Cardiac septum (tissue), 1 donor: ENCODE results near the gene RAMP1. TPM values are rescaled to one million over a fixed set of nuclear protein-coding genes. Genes with fewer than 3 reads are reported as not detected.
"Not testable (repeated sequence)": the region's sequence is repeated elsewhere in the genome, so short reads cannot be mapped to it uniquely, and the experiment has no call there.

Experiments
- DNase-seq: peaks from one replicate; pipeline ENCODE4 v3.0.0-alpha.2; 2020; ENCODE audit warnings: low spot score
- intact Hi-C: fragments of 100-400 bp; cut with DNase I; formaldehyde crosslinking; loops from one replicate; pipeline ENCODE4 v1.14.0; 2022
- long read RNA-seq: library from polyadenylated mRNA; unstranded; transcript quantifications from one replicate; pipeline ENCODE4 v2.0.0, GENCODE V29; 2021
- total RNA-seq: library from RNA; stranded (reverse); fragmentation: NEBNext Ultra II Directional; extraction: Animal tissue kit (Norgen Biotek cat#: 25700); gene quantifications from one replicate; pipeline ENCODE4 v1.2.1, GENCODE V29; 2021
- donor health status: DM: no; HTN: no; CAD: no.

RAMP1 gene
- 253 TPM for total RNA-seq
- long read RNA-seq, transcript RAMP1-202 (3 exons, 650 nt) = minor isoform, 15 of 202 reads
- long read RNA-seq, transcript RAMP1-203 (3 exons, 857 nt) = minor isoform, 6 of 202 reads
- long read RNA-seq, transcript RAMP1-201 (3 exons, 910 nt) = major isoform, 136 of 202 reads
- long read RNA-seq, partial matches to known transcripts = 19 of 202 reads
- long read RNA-seq, other reads (novel, unspliced or antisense) = 26 of 202 reads

- intact Hi-C loops = loop anchor here (1.0 to 5.0 kb wide), 6 partner anchors 27 to 403 kb away; partner anchors contain the start of genes KLHL30, SCLY and UBE2F
- no peak for DNase-seq
Measured at GRCh38 chr2:237859533-237860272, at the start of gene RAMP1. Gene RAMP1, plus strand, starts transcription at chr2:237859623. Its CDS starts 53 bp downstream, at chr2:237859676.

DNA sequence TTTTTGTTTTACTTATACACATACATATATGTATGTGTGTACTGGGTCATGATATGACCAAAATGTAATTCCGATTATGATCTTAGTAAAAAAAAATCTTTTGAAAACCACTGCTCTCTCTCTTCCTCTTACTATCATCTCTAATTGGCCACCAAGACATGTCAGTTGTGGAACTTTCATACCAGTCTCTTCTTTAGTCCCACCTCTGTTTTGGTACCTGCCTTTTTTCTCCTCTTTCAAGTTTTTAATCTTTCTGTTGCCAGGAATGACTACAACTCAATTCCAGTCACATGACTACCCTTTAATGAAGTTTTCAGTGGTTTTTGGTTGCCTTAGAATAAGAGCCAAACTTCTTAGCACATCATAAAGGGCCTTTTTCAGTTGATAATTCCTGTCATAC lies 43.8 kb upstream of the RAMP1 start:
- intact Hi-C loops = no loop called here
- no peak for DNase-seq

DNA sequence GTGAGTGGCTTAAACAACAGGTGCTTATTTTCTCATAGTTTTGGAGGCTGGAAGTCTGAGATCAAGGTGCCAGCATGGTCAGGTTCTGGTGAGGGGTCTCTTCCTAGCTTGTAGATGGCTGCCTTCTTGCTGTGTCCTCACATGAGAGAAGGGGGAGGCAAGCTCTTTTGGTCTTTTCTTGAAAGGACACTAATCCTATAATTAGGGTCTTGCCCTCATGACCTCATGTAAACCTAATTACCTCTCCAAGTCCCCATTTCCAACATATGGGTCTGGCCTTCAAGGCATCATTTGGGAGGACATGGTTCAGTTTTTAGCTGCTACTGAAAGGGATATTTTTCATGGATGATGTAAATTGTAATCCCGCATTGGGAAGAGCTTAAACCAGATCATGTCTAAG lies 42.9 kb upstream of the RAMP1 start:
- intact Hi-C loops = no loop called here

GRCh38 chr2:237818066-237818473 lies 41.4 kb upstream of the RAMP1 start:
- intact Hi-C loops = no loop called here
- DNase-seq = no peak

More for the DNA sequence above, 42.9 kb upstream of the RAMP1 start:
- no peak for DNase-seq

- DNase-seq = no peak
- intact Hi-C loops = no loop called here
Measured at GRCh38 chr2:237819231-237819630, 40.2 kb upstream of the RAMP1 start.

DNA sequence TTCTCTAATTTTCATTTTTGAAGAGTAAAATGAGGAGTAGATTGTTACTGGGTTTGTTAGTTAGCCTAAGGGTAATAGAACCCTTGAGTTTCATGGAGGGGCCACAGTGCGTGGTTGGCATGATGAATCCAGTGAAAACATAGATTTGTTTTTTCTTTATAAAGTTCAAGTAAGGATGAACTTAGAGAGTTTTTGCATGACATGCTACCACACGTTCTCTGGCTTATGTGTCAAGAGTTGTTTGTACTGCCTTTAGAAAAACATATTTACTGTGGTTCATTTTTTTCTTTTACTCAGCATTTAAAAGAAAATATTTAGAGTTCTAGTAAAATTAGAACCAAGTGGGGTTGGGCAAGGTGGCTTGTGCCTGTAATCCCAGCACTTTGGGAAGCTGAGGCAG lies 39.0 kb upstream of the RAMP1 start:
- DNase-seq = no peak
- intact Hi-C loops = no loop called here

- DNase-seq = no peak
- intact Hi-C loops = no loop called here
Measured at GRCh38 chr2:237823544-237823943, 35.9 kb upstream of the RAMP1 start.

DNA sequence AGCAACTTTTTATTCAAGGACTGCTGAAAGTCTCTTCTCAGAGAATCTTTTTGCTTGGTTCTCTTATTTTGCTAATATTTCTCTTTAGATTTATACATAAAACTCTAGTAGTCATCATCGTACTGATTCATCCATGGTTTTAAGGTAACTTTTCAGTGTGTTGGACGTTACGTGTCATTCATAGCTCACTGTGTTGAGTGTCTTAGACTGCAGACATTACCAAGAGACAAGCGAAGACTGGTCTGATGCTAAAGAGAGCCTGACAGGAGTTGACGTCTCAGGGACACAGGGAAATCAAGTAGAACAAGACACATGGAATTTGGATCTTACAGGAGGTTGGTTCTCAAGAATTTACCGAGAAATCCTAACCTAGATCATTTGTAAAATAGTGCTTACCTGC lies 35.3 kb upstream of the RAMP1 start:
- DNase-seq = no peak
- intact Hi-C loops = no loop called here

- intact Hi-C loops = no loop called here
- DNase-seq = no peak
Measured at GRCh38 chr2:237827421-237827987, 31.9 kb upstream of the RAMP1 start.

GRCh38 chr2:237830522-237830921 lies 28.9 kb upstream of the RAMP1 start:
- intact Hi-C loops = no loop called here

DNA sequence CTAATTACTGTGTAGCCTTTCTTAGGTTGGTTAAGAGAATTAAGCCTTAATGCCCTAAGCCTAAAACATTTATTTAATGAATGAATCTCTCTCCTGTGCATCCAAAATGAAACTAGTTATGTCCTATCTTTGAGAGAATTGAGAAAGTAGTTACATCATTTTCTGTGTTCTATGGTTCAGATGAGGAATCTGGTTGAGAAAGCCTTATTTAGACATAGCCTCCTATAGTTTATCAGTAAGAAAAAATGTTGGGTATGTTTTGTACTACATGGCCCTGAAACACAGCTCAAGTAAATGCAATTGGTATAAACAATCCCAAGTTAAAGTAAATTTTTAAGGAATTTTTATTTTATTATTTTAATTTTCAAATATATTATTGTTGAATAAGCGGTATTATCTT lies 25.9 kb upstream of the RAMP1 start:
- intact Hi-C loops = no loop called here
- DNase-seq = no peak

More at GRCh38 chr2:237830522-237830921, 28.9 kb upstream of the RAMP1 start:
- DNase-seq = no peak

DNA sequence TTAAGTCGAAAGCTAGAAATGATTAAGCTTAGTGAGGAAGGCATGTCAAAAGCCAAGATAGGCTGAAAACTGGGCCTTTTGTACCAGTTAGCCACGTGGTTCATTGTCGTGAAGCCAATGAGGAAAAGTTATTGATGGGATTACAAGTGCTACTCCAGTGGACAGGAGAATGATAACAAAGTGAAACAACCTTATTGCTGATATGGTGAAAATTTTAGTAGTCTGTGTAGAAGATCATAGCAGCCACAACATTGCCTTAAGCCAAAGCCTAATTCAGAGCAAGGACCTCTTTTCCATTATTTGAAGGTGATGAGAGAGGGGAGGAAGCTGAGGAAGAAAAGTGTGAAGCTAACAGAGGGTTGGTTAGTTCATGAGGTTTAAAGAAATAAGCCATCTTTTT lies 24.1 kb upstream of the RAMP1 start:
- DNase-seq = no peak
- intact Hi-C loops = no loop called here

GRCh38 chr2:237841051-237841450 lies 18.4 kb upstream of the RAMP1 start:
- intact Hi-C loops = no loop called here
- no peak for DNase-seq

GRCh38 chr2:237848940-237849339 lies 10.5 kb upstream of the RAMP1 start:
- intact Hi-C loops, DNase-seq: not testable (repeated sequence)

GRCh38 chr2:237854295-237854694 lies 5.1 kb upstream of the RAMP1 start:
- intact Hi-C loops = no loop called here
- DNase-seq = no peak

DNA sequence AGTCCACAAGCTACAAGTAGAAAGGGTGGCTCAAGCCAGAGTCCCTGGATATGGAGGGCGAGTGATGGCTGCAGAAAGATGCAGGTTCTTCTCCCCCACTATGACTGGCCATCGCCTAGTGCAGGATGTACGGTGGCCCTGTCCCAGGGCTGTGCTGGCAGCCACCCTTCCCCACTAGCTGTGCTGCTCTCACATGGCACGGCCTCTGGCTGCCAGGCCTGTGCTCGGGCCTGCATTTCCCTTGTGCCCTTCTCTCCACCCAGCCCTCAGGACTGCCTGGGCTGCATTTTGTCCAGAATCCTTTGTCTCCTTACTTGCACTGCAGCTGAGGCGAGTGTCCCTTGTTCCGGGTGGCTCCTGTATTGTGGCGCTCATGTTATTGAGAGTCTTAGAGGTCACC lies 1.6 kb upstream of the RAMP1 start:
- intact Hi-C loops = loop anchor here (2.0 to 5.0 kb wide), 4 partner anchors 110 to 405 kb away; partner anchors contain the start of genes SCLY and UBE2F

GRCh38 chr2:237858294-237859081 lies 935 bp upstream of the RAMP1 start:
- intact Hi-C loops = loop anchor here (2.0 to 5.0 kb wide), 4 partner anchors 109 to 404 kb away; partner anchors contain the start of genes SCLY and UBE2F
- no peak for DNase-seq

More for the DNA sequence above, 1.6 kb upstream of the RAMP1 start:
- no peak for DNase-seq

DNA sequence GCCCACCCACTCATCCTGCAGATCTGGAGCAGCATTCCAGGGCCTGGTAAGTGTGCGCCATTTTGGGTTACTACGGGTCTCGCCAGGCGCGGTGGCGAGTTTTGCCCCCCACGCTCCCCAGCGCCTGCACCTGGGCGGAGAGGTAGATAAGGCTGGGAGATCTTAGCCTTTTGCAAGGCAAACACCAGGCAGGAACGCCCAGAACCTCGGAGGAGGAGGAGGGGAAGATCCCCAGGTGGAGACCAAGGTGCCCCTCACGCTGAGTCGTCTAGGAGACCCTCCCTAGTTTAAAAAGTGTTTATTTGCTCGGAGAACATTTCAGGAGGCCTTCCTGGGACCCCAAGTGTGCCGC lies 365 bp upstream of the RAMP1 start:
- intact Hi-C loops = loop anchor here (2.0 to 5.0 kb wide), 4 partner anchors 108 to 403 kb away; partner anchors contain the start of genes SCLY and UBE2F
- no peak for DNase-seq

DNA sequence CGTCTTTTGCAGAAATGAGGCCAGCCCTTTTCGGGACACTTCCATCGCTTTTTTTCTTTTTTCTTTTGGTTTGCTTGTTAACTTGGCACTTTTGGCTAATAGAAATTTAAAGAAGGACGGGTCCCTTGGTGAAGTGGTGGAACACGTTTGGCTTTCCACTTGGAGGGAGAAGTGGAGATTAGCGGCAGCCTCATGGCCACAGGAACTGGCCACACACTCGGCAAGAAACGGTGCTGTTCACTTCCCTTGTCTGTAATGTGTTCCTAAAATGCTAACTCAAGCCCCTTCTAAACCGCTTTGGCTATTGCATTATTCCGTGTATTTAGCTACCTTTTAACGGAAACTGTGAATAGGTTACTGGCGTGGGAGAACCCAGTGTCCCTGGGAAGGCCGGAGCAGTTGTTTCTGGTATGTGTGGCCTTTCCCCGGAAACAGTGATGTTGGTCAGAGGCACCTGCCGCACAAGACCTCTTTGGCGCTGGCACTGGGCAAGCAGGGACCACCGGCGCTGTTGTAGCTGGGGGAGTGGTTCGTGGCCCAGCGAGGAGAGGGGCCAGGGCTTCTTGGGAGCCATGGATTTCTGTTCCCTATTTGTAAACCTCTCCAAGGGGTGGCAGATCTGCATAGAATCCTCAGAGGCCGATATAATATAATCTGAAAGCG lies 981 bp downstream of the RAMP1 start:
- intact Hi-C loops = loop anchor here (1.0 to 2.0 kb wide), 2 partner anchors 26 to 278 kb away; partner anchors contain the start of gene KLHL30
- DNase-seq = no peak
